ENCODE results near the gene SNX25.

GRCh38 chr4:185269286-185269685, 59.9 kb downstream of the SNX25 start:
- TF ChIP-seq CTCF (IDR thresholded peaks at IDR 0.05) (no peak), GABPA (IDR thresholded peaks at IDR 0.05; ENCODE audit: low read depth) (no peak), EP300 (IDR thresholded peaks at IDR 0.05; ENCODE audit: borderline replicate concordance in 1 of 2, low read depth in 1 of 2, low read length in 1 of 2) (no peak), GATA2 (CRISPR knock-in tag; IDR thresholded peaks at IDR 0.05) (no peak), FOXM1 (IDR thresholded peaks at IDR 0.05; ENCODE audit: low read depth) (no peak), MAX (IDR thresholded peaks at IDR 0.05; ENCODE audit: low read depth) (no peak), POLR2AphosphoS5 (IDR thresholded peaks at IDR 0.05; ENCODE audit: low read depth, low read length) (no peak), CHD2 (IDR thresholded peaks at IDR 0.05; ENCODE audit: low read length, partially characterized antibody) (no peak)
- TF ChIP-seq, protein P1, sequence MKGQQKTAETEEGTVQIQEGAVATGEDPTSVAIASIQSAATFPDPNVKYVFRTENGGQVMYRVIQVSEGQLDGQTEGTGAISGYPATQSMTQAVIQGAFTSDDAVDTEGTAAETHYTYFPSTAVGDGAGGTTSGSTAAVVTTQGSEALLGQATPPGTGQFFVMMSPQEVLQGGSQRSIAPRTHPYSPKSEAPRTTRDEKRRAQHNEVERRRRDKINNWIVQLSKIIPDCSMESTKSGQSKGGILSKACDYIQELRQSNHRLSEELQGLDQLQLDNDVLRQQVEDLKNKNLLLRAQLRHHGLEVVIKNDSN (IDR thresholded peaks at IDR 0.05; ENCODE audit: borderline replicate concordance, low read depth), result no peak
